GM23338 (cell line): ENCODE results near the gene DDR2. TPM values are rescaled to one million over a fixed set of nuclear protein-coding genes. Genes with fewer than 3 reads are reported as not detected.

Experiments used
- ATAC-seq: fragments of 200-7000 bp; cut with Tn5 transposase; 3 replicates; pipeline ENCODE4 v1.9.1; 2020
- DNase-seq: peaks from one replicate; pipeline ENCODE4 v3.0.0-alpha.2; 2015; ENCODE audit warnings: low spot score
- H2AFZ ChIP-seq: fragments of 200-600 bp; sonication (generic); 2 replicates; pipeline ENCODE4 v1.8.0; 2016; ENCODE audit warnings: antibody characterized with exemption, mild to moderate bottlenecking, moderate library complexity
- H3F3A ChIP-seq: fragments of 200-600 bp; sonication (generic); replicated peaks from 2 replicates; pipeline ENCODE4 v1.8.0; 2017; ENCODE audit warnings: antibody characterized with exemption, mixed run types, low read depth
- H3K27ac ChIP-seq: fragments of 200-600 bp; sonication (generic); 2 replicates; pipeline ENCODE4 v1.6.1; 2016; ENCODE audit warnings: low read depth
- H3K27me3 ChIP-seq: fragments of 200-600 bp; sonication (generic); 2 replicates; pipeline ENCODE4 v1.8.0; 2016; ENCODE audit warnings: mild to moderate bottlenecking, mixed run types, moderate library complexity; ENCODE audit not compliant: insufficient read depth
- H3K36me3 ChIP-seq: fragments of 200-600 bp; sonication (generic); 2 replicates; pipeline ENCODE4 v1.8.0; 2016; ENCODE audit warnings: mild to moderate bottlenecking; ENCODE audit not compliant: insufficient read depth
- H3K4me1 ChIP-seq: fragments of 200-600 bp; sonication (generic); 2 replicates; pipeline ENCODE4 v1.8.0; 2016; ENCODE audit warnings: mild to moderate bottlenecking, moderate library complexity; ENCODE audit not compliant: insufficient read depth
- H3K4me2 ChIP-seq: fragments of 200-600 bp; sonication (generic); 2 replicates; pipeline ENCODE4 v1.7.1; 2017; ENCODE audit warnings: mixed run types
- H3K4me3 ChIP-seq: fragments of 200-600 bp; sonication (generic); 2 replicates; pipeline ENCODE4 v1.6.1; 2016; ENCODE audit warnings: mixed run types
- H3K79me2 ChIP-seq: fragments of 200-600 bp; sonication (generic); replicated peaks from 2 replicates; pipeline ENCODE4 v1.8.0; 2017; ENCODE audit warnings: mild to moderate bottlenecking; ENCODE audit not compliant: insufficient read depth
- H3K9me2 ChIP-seq: fragments of 200-600 bp; sonication (generic); 2 replicates; pipeline ENCODE4 v1.8.0; 2017; ENCODE audit not compliant: insufficient read depth
- H4K20me1 ChIP-seq: fragments of 200-600 bp; sonication (generic); replicated peaks from 2 replicates; pipeline ENCODE4 v1.8.0; 2017; ENCODE audit warnings: mild to moderate bottlenecking; ENCODE audit not compliant: insufficient read depth
- H3K27ac Mint-ChIP-seq: 2 replicates; pipeline ENCODE4 v1.8.0; 2020; ENCODE audit warnings: inconsistent platforms, mild to moderate bottlenecking, moderate library complexity, mixed read lengths
- H3K27me3 Mint-ChIP-seq: 3 replicates; pipeline ENCODE4 v1.8.0; 2022; ENCODE audit warnings: low read depth, mild to moderate bottlenecking, moderate library complexity, mixed read lengths, inconsistent platforms; ENCODE audit not compliant: insufficient read depth, poor library complexity
- H3K36me3 Mint-ChIP-seq: 3 replicates; pipeline ENCODE4 v1.8.0; 2021; ENCODE audit warnings: low read depth, mild to moderate bottlenecking, inconsistent platforms, moderate library complexity, mixed read lengths
- H3K4me1 Mint-ChIP-seq: 3 replicates; pipeline ENCODE4 v1.8.0; 2020; ENCODE audit warnings: mild to moderate bottlenecking, inconsistent platforms, mixed read lengths
- H3K4me3 Mint-ChIP-seq: 3 replicates; pipeline ENCODE4 v1.8.0; 2021; ENCODE audit warnings: moderate library complexity, mild to moderate bottlenecking, inconsistent platforms, mixed read lengths
- H3K9me3 Mint-ChIP-seq: 3 replicates; pipeline ENCODE4 v1.8.0; 2020; ENCODE audit warnings: moderate library complexity, mild to moderate bottlenecking, inconsistent platforms, mixed read lengths
- CREB1 ChIP-seq: fragments of 250-450 bp; sonication (Bioruptor Pico); IDR thresholded peaks from 2 replicates; pipeline ENCODE4 v1.5.0; 2020; ENCODE audit warnings: low read depth, mild to moderate bottlenecking, moderate library complexity
- ETS1 ChIP-seq: IDR thresholded peaks from 2 replicates; pipeline ENCODE4 v1.6.1; 2016; ENCODE audit warnings: antibody characterized with exemption
- EZH2 ChIP-seq: fragments of 200-600 bp; sonication (generic); IDR thresholded peaks from one replicate; pipeline ENCODE4 v1.8.0; 2017; ENCODE audit warnings: antibody characterized with exemption, mild to moderate bottlenecking, low read depth; ENCODE audit not compliant: unreplicated experiment
- EZH2phosphoT487 ChIP-seq: fragments of 200-600 bp; sonication (generic); IDR thresholded peaks from one replicate; pipeline ENCODE4 v1.8.1; 2018; ENCODE audit warnings: antibody characterized with exemption; ENCODE audit not compliant: unreplicated experiment
- JUNB ChIP-seq: IDR thresholded peaks from one replicate; pipeline ENCODE4 v1.6.1; 2016; ENCODE audit warnings: antibody characterized with exemption; ENCODE audit not compliant: unreplicated experiment
- NANOG ChIP-seq: IDR thresholded peaks from 2 replicates; pipeline ENCODE4 v1.6.1; 2016; ENCODE audit warnings: antibody characterized with exemption, borderline replicate concordance
- POLR2AphosphoS5 ChIP-seq: IDR thresholded peaks from 2 replicates; pipeline ENCODE4 v1.6.1; 2016; ENCODE audit warnings: antibody characterized with exemption, low read depth
- STAT1 ChIP-seq: IDR thresholded peaks from one replicate; pipeline ENCODE4 v1.6.1; 2016; ENCODE audit warnings: antibody characterized with exemption; ENCODE audit not compliant: unreplicated experiment
- ZNF114 ChIP-seq: fragments of 250-450 bp; sonication (Bioruptor Pico); IDR thresholded peaks from 2 replicates; pipeline ENCODE4 v1.5.0; 2020; ENCODE audit warnings: mild to moderate bottlenecking, moderate library complexity
- ZNF331 ChIP-seq: fragments of 250-450 bp; sonication (Bioruptor Pico); IDR thresholded peaks from 2 replicates; pipeline ENCODE4 v1.5.0; 2020; ENCODE audit warnings: low read depth, mild to moderate bottlenecking, moderate library complexity
- polyA plus RNA-seq: library from polyadenylated mRNA; unstranded; fragments of >200 nt; fragmentation: Nextera tagmentation; extraction: Ambion mirVana; gene quantifications from 2 replicates; pipeline ENCODE4 v1.2.1, GENCODE V29; 2016
- total RNA-seq: library from RNA; depleted of rRNA; stranded (reverse); fragments of >200 nt; shearing (Covaris generic); gene quantifications from 2 replicates; pipeline ENCODE4 v1.2.3, GENCODE V29; 2014
- TF ChIP-seq, protein P1 (sequence below), 2 experiments: fragments of 200-600 bp in 1 of 2; sonication (generic) in 1 of 2; conservative IDR thresholded peaks; 2 replicates each; pipeline versions ENCODE4 v1.5.1 to v1.6.1; 2016 to 2017; ENCODE audit warnings: antibody characterized with exemption in 2 of 2, low read depth in 2 of 2, mild to moderate bottlenecking in 2 of 2, moderate library complexity in 1 of 2
- TF ChIP-seq, protein P2 (sequence below): fragments of 250-450 bp; sonication (Bioruptor Pico); IDR thresholded peaks from 2 replicates; pipeline ENCODE4 v1.5.0; 2020; ENCODE audit warnings: mild to moderate bottlenecking, moderate library complexity
- TF ChIP-seq, protein P3 (sequence below): IDR thresholded peaks from one replicate; pipeline ENCODE4 v1.6.1; 2018; ENCODE audit warnings: antibody characterized with exemption; ENCODE audit not compliant: unreplicated experiment

DDR2 gene
- total and polyA plus RNA-seq, 2 experiments from 2014 or later, result 0.66 to 1.8 TPM

DNA sequence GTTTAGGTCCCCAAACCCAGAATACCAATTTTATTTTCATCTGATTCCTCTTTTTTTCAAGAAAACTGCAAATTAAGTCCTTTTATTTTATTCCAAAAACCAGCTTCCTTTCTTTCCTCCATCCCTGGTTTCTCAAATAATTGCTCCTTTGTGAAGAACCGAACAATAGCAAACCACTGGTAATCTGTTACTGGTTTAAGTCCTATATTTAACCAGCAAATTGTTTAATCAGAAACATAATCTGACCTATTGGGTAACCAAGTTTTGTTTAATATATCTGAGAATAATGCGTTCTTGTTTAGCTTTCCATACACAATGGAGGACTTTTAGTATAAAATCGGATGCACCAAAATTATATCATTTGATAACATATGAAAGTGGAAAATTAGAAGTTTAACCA is 13.2 kb upstream of the DDR2 start:
- no peaks in the 10 kb centered on the region for H3K4me1 Mint-ChIP-seq
- Histone ChIP-seq H3K36me3 (peaks cover 6% of the 10 kb centered on the region), H3K4me1 (no peaks in the 10 kb centered on the region), H3K27ac (no peak overlapping the region), H4K20me1 (no peaks in the 10 kb centered on the region), H3K4me3 (no peak overlapping the region), H3F3A (no peaks in the 10 kb centered on the region), H3K79me2 (no peaks in the 10 kb centered on the region), H2AFZ (no peak overlapping the region), H3K9me2 (no peaks in the 10 kb centered on the region), H3K4me2 (no peak overlapping the region), H3K27me3 (no peaks in the 10 kb centered on the region)
- H3K27me3 Mint-ChIP-seq, result peaks cover 3% of the 10 kb centered on the region
- peaks cover 24% of the 10 kb centered on the region for H3K9me3 Mint-ChIP-seq
- no peak overlapping the region for H3K27ac Mint-ChIP-seq
- H3K4me3 Mint-ChIP-seq, result no peak overlapping the region
- peaks cover 13% of the 10 kb centered on the region for H3K36me3 Mint-ChIP-seq
- ATAC-seq (no peak), DNase-seq (no peak)
- TF ChIP-seq, protein P1, sequence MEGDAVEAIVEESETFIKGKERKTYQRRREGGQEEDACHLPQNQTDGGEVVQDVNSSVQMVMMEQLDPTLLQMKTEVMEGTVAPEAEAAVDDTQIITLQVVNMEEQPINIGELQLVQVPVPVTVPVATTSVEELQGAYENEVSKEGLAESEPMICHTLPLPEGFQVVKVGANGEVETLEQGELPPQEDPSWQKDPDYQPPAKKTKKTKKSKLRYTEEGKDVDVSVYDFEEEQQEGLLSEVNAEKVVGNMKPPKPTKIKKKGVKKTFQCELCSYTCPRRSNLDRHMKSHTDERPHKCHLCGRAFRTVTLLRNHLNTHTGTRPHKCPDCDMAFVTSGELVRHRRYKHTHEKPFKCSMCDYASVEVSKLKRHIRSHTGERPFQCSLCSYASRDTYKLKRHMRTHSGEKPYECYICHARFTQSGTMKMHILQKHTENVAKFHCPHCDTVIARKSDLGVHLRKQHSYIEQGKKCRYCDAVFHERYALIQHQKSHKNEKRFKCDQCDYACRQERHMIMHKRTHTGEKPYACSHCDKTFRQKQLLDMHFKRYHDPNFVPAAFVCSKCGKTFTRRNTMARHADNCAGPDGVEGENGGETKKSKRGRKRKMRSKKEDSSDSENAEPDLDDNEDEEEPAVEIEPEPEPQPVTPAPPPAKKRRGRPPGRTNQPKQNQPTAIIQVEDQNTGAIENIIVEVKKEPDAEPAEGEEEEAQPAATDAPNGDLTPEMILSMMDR (conservative IDR thresholded peaks at IDR 0.05; ENCODE audit: low read depth in 2 of 2), result no peak
- TF ChIP-seq ZNF331 (CRISPR knock-in tag) (no peak), NANOG (no peak), JUNB (no peak), EZH2phosphoT487 (no peak), CREB1 (CRISPR knock-in tag) (no peak), ETS1 (no peak), EZH2 (no peak), STAT1 (no peak), POLR2AphosphoS5 (no peak), ZNF114 (CRISPR knock-in tag) (no peak)
- TF ChIP-seq, protein P2, sequence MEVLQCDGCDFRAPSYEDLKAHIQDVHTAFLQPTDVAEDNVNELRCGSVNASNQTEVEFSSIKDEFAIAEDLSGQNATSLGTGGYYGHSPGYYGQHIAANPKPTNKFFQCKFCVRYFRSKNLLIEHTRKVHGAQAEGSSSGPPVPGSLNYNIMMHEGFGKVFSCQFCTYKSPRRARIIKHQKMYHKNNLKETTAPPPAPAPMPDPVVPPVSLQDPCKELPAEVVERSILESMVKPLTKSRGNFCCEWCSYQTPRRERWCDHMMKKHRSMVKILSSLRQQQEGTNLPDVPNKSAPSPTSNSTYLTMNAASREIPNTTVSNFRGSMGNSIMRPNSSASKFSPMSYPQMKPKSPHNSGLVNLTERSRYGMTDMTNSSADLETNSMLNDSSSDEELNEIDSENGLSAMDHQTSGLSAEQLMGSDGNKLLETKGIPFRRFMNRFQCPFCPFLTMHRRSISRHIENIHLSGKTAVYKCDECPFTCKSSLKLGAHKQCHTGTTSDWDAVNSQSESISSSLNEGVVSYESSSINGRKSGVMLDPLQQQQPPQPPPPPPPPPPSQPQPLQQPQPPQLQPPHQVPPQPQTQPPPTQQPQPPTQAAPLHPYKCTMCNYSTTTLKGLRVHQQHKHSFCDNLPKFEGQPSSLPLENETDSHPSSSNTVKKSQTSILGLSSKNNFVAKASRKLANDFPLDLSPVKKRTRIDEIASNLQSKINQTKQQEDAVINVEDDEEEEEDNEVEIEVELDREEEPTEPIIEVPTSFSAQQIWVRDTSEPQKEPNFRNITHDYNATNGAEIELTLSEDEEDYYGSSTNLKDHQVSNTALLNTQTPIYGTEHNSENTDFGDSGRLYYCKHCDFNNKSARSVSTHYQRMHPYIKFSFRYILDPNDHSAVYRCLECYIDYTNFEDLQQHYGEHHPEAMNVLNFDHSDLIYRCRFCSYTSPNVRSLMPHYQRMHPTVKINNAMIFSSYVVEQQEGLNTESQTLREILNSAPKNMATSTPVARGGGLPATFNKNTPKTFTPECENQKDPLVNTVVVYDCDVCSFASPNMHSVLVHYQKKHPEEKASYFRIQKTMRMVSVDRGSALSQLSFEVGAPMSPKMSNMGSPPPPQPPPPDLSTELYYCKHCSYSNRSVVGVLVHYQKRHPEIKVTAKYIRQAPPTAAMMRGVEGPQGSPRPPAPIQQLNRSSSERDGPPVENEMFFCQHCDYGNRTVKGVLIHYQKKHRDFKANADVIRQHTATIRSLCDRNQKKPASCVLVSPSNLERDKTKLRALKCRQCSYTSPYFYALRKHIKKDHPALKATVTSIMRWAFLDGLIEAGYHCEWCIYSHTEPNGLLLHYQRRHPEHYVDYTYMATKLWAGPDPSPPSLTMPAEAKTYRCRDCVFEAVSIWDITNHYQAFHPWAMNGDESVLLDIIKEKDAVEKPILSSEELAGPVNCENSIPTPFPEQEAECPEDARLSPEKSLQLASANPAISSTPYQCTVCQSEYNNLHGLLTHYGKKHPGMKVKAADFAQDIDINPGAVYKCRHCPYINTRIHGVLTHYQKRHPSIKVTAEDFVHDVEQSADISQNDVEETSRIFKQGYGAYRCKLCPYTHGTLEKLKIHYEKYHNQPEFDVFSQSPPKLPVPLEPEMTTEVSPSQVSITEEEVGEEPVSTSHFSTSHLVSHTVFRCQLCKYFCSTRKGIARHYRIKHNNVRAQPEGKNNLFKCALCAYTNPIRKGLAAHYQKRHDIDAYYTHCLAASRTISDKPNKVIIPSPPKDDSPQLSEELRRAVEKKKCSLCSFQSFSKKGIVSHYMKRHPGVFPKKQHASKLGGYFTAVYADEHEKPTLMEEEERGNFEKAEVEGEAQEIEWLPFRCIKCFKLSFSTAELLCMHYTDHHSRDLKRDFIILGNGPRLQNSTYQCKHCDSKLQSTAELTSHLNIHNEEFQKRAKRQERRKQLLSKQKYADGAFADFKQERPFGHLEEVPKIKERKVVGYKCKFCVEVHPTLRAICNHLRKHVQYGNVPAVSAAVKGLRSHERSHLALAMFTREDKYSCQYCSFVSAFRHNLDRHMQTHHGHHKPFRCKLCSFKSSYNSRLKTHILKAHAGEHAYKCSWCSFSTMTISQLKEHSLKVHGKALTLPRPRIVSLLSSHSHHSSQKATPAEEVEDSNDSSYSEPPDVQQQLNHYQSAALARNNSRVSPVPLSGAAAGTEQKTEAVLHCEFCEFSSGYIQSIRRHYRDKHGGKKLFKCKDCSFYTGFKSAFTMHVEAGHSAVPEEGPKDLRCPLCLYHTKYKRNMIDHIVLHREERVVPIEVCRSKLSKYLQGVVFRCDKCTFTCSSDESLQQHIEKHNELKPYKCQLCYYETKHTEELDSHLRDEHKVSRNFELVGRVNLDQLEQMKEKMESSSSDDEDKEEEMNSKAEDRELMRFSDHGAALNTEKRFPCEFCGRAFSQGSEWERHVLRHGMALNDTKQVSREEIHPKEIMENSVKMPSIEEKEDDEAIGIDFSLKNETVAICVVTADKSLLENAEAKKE (CRISPR knock-in tag), result no peak
- TF ChIP-seq, protein P3, sequence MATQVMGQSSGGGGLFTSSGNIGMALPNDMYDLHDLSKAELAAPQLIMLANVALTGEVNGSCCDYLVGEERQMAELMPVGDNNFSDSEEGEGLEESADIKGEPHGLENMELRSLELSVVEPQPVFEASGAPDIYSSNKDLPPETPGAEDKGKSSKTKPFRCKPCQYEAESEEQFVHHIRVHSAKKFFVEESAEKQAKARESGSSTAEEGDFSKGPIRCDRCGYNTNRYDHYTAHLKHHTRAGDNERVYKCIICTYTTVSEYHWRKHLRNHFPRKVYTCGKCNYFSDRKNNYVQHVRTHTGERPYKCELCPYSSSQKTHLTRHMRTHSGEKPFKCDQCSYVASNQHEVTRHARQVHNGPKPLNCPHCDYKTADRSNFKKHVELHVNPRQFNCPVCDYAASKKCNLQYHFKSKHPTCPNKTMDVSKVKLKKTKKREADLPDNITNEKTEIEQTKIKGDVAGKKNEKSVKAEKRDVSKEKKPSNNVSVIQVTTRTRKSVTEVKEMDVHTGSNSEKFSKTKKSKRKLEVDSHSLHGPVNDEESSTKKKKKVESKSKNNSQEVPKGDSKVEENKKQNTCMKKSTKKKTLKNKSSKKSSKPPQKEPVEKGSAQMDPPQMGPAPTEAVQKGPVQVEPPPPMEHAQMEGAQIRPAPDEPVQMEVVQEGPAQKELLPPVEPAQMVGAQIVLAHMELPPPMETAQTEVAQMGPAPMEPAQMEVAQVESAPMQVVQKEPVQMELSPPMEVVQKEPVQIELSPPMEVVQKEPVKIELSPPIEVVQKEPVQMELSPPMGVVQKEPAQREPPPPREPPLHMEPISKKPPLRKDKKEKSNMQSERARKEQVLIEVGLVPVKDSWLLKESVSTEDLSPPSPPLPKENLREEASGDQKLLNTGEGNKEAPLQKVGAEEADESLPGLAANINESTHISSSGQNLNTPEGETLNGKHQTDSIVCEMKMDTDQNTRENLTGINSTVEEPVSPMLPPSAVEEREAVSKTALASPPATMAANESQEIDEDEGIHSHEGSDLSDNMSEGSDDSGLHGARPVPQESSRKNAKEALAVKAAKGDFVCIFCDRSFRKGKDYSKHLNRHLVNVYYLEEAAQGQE, result no peak
